ENCODE measurements around the gene AIF1L.
A peak's percentile ranks its signal among the peaks of the same experiment; 100 is the strongest.

The AIF1L gene

DNA sequence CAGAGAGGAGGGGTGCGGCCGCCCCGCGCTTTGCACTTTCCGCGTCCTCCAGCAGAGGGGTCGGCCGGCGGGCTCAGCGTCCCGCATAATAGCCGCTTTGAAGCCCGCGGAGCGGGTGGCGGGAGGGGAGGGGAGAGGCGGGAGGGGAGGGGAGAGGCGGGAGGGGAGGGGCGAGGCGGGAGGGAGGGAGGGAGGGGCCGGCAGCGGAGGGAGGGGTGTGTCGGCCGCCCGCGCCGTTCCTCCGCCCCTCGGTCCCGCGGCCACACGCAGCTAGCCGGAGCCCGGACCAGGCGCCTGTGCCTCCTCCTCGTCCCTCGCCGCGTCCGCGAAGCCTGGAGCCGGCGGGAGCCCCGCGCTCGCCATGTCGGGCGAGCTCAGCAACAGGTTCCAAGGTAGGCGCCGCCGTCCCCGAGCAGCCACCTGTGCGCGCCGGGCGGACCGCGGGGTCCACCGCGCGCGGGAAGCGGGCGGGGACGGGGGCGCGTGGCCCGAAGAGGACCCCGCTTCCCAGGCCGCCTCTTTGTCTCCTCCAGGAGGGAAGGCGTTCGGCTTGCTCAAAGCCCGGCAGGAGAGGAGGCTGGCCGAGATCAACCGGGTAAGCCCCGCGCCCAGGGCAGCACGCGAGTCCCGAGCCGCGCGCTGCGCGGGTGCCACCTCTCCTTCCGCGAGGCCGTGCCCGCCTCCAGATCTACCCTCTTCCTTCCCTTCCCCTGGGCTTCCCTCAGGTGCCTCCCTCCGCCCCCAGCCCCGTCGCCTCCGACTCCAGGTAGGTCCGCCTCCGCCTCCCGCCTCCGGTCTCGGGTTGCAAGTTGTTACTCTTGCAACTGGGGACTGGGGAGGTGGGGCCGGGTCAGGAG is at the start of gene AIF1L:
AIF1L (plus strand) TSS at position 263 of the 857 bp plus-strand sequence; CDS start at position 362, 99 bp downstream.
- DNase-seq (ENCODE audit: low read depth, low spot score) = no peak

DNA sequence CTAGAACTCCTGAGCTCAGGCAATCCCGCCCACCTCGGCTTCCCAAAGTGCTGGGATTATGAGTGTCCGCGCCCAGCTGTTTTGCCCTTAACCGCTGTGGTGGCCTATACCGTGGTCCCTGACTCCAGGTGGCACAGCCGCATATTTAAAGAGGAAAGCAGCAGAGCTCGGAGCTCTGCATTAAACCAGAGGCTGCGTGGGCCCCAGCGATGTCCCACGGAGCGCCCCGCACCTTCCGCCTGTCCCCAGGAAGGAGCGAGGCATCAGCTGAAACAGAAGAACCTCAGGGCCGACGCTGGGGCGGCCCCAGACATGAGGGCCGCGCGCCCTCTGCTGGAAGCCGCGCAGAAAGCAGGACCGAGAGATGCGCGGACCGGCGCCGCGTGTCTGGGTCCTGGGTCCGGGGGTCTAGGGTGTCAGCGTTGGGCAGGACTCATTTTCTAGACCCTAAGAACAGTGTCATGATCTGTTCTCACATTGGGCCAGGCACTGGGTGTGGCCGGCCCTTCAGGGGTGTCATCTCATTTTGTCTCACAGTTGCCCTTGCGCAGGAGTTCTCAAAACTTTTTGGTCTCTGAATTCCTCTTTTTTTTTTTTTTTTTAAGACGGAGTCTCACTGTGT is 49.6 kb upstream of the AIF1L start:
- DNase-seq (ENCODE audit: low read depth, low spot score) = peak; percentile 28

DNA sequence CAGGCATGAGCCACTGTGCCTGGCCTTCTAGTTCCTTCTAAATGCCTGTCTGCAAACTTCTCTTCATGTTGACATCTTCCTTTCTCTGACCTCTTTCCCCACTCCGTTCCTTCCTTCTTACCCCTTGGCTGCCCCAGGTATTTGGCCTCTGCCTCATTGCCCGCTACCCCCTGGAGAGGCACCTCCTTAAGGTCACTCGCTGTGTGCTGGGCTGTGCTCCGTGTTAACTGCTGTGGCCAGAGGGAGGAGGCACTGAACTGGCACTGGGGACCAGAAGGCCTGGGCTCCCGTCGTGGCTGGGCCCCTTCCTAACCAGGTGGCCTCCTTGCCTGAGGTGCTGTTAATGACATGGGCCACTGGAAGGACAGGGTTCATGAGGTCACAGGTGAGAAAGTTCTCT is 48.0 kb upstream of the AIF1L start:
- DNase-seq (ENCODE audit: low read depth, low spot score) = no peak

DNA sequence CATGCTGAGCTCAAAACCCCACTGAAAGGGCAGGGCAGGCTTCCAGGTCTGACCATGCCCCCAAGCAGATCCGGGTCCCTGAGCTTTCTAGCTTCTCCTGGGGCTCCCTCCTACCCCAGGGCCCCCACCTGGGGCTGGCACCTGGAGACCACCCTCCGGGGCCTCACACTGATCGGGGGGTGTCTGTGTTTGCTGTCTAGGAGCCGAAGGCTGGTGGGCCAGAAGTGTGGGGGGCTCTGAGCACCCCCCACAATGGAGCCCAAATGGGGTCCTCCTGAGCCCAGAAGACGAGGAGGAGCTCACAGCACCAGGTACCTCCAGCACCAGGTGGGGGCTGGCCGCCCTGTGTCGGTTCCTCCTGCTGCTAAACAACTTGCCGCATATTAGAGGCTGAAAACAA is 47.5 kb upstream of the AIF1L start:
- no peak for DNase-seq (ENCODE audit: low read depth, low spot score)

DNA sequence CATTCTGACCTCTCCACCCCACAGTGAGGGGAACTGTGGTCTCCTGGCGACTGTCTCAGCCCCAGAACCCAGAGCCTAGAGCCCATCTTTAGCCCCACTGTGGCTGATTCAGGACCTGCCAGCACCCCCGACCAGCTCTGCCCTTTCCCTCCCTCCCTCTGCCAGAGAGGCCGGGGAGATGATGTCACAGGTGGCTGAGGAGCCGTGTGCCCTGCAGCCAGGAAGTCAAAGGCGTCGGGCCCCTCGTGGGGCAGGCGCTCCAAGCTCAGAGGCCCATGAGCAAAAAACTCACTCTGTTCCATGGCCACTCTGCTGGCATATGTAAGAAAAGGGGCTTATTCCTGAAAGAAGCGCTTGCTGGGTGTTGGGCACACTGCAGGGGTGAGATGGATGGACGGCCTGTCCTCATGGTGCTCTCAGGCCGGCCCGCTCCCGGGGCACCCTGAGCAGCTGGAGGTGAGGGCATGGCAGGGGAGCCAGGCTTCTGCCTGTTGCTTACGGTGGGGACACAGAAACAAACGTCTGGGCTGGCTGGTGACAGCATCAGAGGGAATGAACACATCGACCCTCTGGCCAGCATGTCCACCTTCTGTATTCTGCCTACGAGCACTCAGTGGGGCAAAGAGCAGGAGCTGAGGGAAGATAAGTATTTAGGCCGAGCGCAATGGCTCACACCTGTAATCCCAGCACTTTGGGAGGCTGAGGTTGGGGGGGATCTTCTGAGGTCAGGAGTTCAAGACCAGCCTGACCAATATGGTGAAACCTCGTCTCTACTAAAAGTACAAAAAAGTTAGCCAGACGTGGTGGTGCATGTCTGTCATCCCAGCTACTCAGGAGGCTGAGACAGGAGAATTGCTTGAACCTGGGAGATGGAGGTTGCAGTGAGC is 46.3 kb upstream of the AIF1L start:
- DNase-seq (ENCODE audit: low read depth, low spot score) = no peak

DNA sequence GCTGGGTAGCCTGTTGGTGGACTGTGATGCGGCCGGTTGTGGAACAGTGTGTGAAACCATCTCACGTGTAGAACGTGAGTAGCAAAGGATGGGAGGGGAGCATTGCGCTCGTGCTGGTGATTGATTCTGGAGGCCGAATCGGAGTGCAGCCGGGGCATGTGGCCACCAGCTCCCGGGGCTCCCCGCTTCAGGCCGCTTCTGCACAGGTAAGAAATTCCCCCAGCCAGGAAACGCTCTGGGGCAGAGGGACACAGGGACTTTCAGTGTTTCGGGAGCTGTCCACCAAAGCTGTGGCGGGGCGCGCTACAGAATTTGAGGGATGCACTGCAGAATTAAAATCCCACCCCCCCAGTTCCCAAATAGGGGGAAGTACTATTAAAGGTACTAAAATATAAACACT is 45.5 kb upstream of the AIF1L start:
- DNase-seq (ENCODE audit: low read depth, low spot score) = no peak

DNA sequence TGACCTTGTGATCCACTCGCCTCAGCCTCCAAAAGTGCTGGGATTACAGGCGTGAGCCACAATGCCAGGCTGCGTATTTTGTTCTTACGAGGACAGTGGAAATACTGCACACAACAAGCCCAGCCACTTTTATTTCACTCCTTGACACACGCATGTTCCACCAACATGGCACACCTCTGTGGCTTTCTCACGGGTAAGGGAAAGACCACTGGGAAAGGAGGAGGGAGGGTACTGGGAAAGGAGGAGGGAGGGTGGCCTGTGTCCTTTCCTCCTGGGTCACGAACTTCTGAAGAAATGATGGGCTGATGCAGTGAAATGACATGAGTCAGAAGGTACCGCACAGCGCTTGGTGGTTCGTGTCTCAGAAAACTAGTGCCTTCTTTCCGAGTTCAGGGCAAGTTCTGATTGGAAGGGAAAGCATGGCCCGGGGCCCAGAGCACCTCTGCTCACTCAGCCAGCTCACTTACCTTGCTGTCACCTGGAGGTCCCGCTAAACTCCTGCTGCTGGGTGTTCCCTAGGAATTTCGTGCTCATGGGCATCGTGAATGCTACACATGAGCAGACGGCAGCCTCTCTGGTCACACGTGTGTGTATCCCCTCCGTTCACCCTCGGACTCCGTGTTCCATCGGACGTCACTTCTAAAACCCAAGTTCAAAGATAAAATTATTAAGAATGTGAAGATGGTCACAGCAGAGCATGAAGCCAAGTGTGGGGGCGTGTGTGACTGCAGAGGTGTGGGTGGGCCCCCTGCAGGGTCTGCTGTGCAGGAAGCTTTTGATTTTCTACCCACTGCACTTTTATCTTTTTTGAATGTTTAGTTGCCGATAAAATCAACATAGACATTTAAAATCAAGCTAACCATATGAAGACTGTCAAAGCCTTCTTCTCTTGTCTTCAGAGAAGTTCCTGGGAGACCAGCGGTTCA is 44.5 kb upstream of the AIF1L start:
- no peak for DNase-seq (ENCODE audit: low read depth, low spot score)

DNA sequence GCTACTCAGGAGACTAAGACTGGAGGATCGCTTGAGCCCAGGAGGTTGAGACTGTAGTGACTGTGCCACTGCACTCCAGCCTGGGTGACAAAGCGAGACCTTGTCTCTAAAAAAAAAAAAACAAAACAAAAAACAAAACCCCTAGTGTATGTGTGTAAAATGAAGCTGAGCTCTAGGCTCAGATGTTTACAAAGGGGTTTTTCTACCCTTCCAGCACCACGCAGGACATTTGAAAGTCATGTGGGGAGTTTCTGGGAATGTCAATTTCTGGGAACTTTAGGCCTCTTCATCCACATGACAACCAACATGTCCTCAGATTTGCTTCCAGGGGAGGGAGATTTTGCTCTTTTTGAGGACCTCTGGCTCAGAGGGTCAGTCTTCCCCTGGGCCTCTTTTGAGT is 42.4 kb upstream of the AIF1L start:
- no peak for DNase-seq (ENCODE audit: low read depth, low spot score)

DNA sequence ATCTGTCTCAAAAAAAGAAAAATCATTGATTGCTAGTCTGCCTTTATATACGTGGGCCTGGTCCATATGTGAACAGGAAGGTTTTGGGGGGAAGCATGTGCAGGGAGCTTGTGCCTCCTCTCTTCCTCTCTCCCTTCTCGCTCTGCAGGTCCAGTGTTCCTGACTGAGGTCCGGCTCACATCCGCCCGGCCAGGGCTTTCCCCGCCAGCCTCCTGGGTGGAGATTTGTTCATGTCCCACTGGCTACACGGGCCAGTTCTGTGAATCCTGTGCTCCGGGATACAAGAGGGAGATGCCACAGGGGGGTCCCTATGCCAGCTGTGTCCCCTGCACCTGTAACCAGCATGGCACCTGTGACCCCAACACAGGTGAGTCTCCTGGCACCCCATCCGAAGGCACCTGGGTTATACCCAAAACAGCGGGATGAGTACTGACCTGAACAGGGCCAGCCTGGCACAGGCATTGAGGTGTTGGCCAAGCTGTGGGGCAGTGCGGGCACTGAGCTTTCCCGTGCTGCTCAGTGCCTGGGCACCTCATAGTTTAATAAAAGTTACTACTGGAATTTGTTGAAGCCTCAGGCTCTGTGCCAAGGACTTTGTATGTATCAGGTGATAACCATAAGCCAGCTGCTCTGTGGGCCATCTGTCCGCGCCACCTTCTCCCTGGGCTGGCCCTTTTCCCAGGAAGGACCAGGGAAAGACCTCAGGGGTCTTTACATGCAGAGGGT is 39.4 kb upstream of the AIF1L start:
- no peak for DNase-seq (ENCODE audit: low read depth, low spot score)

DNA sequence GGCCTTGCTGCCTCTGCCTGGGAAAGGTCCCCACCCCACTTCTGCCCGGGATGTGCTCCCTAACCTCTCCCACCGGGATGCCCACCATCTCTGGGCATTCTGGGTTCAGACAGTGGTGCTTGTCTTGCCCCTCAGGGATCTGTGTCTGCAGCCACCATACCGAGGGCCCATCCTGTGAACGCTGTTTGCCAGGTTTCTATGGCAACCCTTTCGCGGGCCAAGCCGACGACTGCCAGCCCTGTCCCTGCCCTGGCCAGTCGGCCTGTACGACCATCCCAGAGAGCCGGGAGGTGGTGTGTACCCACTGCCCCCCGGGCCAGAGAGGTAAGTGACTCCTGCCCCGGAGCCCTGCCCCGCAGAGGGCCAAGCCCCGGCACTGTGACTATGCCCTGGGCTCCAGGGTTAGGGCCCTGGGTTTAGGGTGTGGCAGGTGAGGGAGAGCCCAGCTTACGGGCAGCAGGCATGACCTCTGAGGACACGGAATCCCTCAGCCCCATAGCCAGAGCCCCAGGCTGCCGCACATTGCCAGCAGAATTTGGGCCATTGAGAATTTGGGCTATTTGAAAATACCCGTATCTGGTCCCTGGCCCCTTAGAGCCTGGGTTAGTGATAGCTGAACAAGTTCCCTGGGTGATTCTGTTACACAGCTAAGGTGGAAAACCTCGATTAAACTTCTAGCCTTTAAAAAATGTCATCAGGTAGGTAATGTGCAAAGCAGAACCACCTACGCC is 35.3 kb upstream of the AIF1L start:
- DNase-seq (ENCODE audit: low read depth, low spot score) = no peak

DNA sequence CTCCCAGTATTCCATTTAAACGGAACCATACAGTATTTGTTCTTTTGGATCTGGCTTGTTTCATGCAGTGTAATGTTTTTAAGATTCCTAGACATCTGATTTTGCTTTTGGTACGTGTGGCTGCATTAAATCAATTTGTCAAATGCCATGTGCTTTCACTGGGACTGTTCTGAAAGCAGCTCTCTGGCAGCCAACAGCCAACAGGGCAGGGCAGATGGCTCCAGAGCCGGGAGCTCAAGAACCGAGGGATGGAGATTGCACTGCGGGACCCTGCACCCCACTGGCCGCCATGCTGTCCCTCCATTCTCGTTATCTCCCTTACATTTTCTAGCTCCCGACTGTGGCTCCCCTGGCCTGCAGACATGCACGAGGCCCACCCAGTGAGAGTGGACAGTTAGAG is 33.4 kb upstream of the AIF1L start:
- no peak for DNase-seq (ENCODE audit: low read depth, low spot score)

DNA sequence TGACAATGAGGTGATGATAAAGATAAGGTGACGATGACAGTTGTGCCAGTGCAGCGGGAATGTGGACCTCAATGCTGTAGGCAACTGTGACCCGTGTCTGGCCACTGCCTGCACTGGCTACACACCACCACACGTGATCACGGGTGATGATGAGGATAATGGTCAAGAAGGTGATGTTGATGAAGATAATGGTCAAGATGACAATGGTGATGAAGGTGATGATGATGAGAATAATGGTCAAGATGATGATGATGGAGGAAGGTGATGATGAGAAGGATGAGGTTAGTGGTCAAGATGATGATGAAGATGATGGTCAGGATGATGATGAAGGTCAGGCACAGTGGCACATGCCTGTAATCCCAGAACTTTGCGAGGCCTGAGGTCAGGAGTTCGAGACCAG is 30.7 kb upstream of the AIF1L start:
- no peak for DNase-seq (ENCODE audit: low read depth, low spot score)

DNA sequence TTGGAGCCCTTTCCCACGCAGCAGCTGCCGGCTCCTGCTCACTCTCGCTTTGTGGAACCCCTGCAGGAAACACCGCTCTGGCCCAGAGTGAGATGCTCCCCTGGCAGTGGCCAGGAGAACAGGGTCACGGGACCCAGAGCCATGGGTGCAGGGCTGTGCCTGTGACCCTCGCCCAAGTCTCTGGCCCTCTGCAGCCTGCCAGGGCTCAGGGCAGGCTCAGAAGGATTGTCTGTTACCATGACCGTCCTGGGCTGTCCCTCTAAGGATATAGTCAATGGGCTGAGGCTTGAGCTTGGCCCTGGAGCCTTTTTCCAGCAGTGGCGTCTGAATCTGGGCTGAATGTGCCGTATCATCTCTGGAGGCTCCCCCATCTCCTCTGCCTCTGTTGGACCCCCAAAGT is 28.7 kb upstream of the AIF1L start:
- no peak for DNase-seq (ENCODE audit: low read depth, low spot score)

DNA sequence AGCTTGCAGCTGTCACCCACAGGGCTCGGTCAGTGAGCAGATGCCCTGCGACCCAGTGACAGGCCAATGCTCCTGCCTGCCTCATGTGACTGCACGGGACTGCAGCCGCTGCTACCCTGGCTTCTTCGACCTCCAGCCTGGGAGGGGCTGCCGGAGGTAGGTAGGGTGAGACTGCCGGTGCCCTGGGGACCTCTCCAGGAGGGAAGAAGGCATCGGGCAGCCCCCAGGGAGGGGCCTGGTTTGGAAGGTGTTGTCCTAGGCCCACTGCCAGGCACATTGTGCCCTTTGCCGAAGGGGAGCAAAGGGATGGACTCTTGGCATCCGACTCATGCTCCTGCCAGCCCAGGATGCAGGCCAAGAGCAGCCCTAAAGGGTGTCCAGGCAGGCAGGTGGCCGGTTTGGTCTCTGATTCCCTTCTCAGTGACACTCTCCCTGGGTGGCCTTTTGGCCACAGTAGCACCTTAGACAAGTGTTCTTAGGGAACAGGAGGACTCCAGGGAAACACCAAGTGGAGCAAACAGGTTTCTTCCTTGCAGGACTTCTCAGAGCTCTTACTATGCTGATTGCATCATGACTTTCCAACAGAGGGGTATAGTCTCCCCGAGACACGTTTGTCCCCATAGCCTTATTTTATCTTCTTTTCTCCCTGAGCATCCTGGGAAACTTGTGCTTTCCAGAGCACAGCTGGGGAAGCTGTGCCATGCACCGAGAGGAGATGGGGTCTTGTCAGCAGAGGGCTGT is 28.1 kb upstream of the AIF1L start:
- no peak for DNase-seq (ENCODE audit: low read depth, low spot score)

DNA sequence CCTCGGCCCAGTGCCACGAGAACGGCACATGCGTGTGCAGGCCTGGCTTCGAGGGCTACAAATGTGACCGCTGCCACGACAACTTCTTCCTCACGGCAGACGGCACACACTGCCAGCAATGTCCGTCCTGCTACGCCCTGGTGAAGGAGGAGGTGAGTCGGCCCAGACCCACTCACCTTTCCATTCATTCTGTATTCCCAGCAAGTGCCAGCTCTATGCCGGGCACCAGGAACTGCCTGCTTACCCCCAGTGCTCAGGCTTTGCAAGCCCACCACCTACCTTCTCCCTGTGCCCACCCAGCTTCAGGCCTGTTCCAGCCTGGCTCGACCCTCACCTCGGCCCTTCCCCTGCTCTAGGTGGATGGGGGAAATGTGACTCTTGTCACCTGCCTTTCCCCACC is 26.6 kb upstream of the AIF1L start:
- DNase-seq (ENCODE audit: low read depth, low spot score) = no peak

DNA sequence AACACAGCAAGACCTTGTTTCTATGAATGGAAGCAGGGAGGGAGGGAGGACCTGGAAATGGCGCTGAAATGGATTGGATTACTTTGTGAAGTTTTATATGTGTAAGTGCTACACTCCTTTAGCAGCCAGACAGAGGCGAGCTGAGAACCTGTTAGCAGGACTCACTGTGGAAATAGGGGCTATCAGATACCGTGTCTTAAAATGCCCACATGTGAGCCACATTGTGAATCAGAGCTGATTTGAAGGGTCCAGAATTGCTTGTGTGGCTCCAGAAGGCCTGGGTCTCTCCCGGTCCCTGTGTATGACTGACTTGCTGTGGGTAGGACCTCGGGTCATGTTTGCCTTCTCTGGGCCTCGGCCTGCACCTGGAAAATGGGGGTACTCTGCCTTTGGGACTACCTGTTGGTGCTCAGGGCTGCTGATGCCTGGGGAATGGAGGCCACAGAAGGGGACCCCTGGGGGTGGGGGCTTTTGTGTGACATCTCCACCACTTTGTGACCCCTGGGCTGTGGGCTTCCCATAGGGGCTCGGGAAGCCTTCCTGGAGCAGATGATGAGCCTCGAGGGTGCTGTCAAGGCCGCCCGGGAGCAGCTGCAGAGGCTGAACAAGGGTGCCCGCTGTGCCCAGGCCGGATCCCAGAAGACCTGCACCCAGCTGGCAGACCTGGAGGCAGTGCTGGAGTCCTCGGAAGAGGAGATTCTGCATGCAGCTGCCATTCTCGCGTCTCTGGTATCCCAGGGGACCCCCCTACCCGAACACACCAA is 24.0 kb upstream of the AIF1L start:
- no peak for DNase-seq (ENCODE audit: low read depth, low spot score)

DNA sequence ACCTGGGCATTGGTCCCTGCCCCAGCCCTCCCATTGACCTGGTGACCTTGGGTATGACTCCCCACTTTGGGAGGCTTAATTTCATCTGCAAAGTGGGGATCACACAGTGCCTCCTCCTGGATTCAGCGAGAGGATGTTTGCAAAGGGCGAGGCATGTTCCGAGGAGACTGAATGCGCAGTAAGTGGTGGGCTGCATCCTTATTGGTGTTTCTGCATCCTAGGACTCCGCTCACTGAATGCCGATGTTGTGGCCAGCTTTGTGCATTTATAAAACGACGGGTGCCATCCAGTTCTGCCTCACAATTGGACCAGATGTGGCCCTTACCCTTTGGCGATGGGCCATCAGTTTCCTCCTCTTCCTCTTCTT is 23.5 kb upstream of the AIF1L start:
- no peak for DNase-seq (ENCODE audit: low read depth, low spot score)
